IPS-11a (cell line): ENCODE measurements around the gene ZNF74.
"Not testable (repeated sequence)": the region's sequence is repeated elsewhere in the genome, so short reads cannot be mapped to it uniquely, and the experiment has no call there.

Source experiments
- H3K4me3 ChIP-seq: one replicate; pipeline ENCODE4 v1.5.1; 2013; ENCODE audit warnings: low read depth, low read length, control low read depth

The ZNF74 gene

DNA sequence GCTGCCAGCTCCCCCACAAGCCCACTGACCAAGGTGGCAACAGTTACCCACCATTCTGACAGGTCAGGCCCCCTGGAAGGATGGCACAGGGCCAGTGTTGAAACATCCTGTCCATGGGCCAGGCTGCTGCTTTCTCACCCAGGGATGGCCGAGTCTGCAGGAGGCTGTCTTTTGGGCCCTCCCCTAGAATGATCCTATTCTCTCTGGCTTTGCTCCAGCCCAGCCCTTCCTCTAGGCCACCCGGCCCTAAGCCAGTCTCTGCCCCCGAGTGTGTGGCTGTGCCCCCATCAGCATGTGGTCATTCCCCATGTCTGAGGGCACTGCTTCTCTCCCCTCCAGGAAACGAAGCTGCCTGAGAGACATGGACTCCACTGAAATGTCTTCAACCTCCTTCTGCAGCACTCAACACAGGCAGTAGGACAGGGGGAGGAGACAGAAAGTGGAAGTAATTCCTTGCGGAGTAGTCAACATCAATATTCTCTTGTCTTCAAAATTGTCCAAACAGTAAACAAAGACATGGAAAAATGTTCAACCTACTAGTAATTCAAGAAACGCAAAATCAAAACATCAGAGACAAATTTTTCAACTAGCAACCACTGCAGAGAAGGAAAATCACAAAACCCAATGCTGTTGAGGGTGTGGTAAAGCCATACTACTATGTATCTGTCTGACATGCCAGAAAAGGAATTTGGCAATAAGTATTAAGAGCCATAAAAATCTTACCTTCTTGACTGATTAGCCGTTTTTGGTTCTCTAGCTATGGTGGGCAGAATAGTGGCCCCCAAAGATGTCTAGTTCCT, 48.7 kb downstream of the ZNF74 start:
- no peak overlapping the region for H3K4me3 ChIP-seq

GRCh38 chr22:20444325-20444724, 50.4 kb downstream of the ZNF74 start:
- no peak overlapping the region for H3K4me3 ChIP-seq

DNA sequence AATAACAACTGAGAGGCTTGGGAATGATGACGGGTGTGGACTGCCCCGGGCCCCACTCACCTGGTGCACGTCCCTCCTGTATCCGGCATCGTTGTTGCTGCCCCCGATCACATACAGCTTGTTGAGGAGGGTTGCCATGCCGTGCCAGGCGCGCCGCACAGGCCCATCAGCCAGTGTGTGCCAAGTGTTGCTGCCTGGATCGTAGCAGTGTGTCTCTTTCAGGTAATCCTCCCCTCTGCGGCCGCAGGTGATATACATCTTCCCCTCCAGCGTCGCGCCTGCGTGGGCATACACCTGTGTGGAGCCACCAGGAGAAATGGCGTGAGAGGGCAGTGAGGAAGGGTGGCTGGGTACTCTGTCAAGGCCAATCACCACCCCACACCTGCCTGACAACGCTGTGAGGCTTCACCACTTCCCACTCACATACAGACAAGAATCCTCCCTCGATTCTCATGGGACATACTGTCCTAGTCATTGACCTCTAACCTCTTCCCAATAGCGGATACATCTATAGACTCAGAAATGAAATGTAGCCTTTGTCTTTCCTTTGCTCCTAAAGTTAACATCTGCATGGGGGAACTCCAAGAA, 52.5 kb downstream of the ZNF74 start:
- H3K4me3 ChIP-seq, result no peak overlapping the region

GRCh38 chr22:20448630-20449029, 54.7 kb downstream of the ZNF74 start:
- no peak overlapping the region for H3K4me3 ChIP-seq

- no peak overlapping the region for H3K4me3 ChIP-seq
These were observed 56.0 kb downstream of the ZNF74 start for GRCh38 chr22:20449819-20450550.

DNA sequence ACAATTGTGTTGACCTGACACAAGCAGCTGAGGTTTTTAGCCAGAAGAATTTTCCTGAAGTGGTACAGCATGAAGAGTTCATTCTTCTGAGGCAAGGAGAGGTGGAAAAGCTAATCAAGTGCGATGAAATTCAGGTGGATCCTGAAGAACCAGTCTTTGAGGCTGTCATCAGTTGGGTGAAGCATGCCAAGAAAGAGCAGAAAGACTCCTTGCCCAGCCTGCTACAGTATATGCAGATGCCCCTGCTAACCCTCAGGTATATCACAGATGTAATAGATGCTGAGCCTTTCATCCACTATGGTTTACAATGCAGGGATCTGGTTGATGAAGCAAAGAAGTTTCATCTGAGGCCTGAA, 56.6 kb downstream of the ZNF74 start:
- no peak overlapping the region for H3K4me3 ChIP-seq

DNA sequence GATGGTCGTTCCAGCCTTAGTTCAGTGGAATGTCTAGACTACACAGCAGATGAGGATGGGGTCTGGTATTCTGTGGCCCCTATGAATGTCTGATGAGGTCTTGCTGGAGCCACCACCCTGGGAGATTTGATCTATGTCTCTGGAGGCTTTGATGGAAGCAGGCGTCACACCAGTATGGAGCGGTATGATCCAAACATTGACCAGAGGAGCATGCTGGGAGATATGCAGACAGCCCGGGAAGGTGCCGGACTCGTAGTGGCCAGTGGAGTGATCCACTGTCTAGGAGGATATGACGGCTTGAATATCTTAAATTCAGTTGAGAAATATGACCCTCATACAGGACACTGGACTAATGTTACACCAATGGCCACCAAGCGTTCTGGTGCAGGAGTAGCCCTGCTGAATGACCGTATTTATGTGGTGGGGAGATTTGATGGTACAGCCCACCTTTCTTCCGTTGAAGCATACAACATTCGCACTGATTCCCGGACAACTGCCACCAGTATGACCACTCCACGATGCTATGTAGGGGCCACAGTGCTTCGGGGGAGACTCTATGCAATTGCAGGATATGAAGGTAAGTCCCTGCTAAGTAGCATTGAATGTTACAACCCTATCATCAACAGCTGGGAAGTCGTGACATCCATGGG, 57.3 kb downstream of the ZNF74 start:
- H3K4me3 ChIP-seq, result not testable (repeated sequence)

- H3K4me3 ChIP-seq, result no peak overlapping the region
These were observed 58.0 kb downstream of the ZNF74 start for GRCh38 chr22:20451920-20452319.

GRCh38 chr22:20453222-20453621, 59.3 kb downstream of the ZNF74 start:
- H3K4me3 ChIP-seq, result no peak overlapping the region

DNA sequence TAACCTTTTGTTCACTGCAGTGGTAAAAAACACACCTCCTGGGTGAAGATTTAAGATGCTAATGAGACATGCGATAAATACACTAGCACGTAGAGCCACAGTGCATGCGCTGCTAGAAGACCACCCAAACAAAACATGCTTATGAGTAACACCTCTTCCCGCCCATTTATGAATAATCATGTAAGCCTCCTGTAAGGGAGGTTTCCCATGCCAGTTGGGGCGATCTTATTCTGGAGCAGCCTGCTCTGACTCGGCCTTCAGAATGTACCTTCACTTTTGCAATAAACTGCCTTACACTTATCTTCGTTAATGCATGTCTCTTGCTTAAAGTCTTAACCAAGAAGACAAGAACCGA, 61.7 kb downstream of the ZNF74 start:
- no peak overlapping the region for H3K4me3 ChIP-seq

GRCh38 chr22:20456064-20456721, 62.2 kb downstream of the ZNF74 start:
- H3K4me3 ChIP-seq, result no peak overlapping the region

- no peak overlapping the region for H3K4me3 ChIP-seq
These were observed 62.7 kb downstream of the ZNF74 start for GRCh38 chr22:20456722-20457076.

DNA sequence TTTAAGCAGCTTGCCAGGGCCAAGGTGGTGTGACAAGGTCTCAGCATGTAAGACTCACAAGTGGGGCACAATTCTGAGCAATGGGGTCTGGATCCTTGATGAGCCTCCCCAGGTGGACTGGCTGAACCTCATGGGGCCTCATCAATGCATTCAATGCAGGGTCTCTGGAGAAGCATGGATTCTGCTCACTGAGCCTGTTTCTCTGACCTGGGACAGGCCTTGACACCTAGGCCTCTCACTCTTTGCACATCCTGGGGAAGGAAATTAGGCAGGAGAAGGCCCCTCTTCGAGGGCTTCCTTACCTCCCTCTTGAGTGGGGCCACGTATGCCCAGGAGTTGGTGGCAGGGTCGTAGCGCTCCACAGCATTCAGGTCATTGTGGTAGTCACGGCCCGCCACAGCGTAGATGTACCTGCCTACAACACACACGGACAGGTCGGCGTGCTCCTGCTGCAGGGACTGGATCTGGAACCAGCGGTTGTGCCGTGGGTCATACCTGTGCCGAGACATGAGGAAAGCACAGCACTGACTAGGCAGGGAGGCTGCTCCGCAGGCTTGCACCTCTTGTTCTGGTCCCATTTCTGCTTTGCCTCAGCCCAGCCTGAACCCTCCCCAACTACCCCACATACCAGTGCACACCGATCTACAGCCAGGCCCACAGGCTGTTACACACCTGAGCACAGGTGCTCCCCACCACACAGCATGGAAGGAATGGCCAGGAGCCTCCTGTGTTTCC, 63.7 kb downstream of the ZNF74 start:
- H3K4me3 ChIP-seq, result no peak overlapping the region
